ENCODE results near the gene SKIC3. TPM values are rescaled to one million over a fixed set of nuclear protein-coding genes. Genes with fewer than 3 reads are reported as not detected.

SKIC3 gene
- total and polyA plus RNA-seq, 2 of the 13 experiments (the other 11 are each of a cell fraction or from before 2014, with no cell fraction given): 36.9 to 61.5 TPM

GRCh38 chr5:95518417-95518816 is 36.4 kb downstream of the SKIC3 start:
- CTCF ChIA-PET (ENCODE audit: low intra/inter-chr PET ratio, low total read pairs): no interaction called here
- H3K4me1 ChIP-seq (ENCODE audit: insufficient read depth, low read length): no peaks in the 10 kb centered on the region
- H3K4me3 ChIP-seq (replicated peaks in 1 of 3; ENCODE audit: insufficient read depth in 1 of 3, low read depth in 2 of 3, low read length in 3 of 3): no peak overlapping the region
- no peaks in the 10 kb centered on the region for H3K79me2 ChIP-seq (ENCODE audit: insufficient read depth, low read length)
- H3K36me3 ChIP-seq (replicated peaks in 1 of 2; ENCODE audit: control insufficient read depth in 1 of 2, insufficient read depth in 2 of 2, low read length in 2 of 2): peaks cover 14 to 50% of the 10 kb centered on the region in 2 experiments
- H3K27me3 ChIP-seq (ENCODE audit: control insufficient read depth in 1 of 2, insufficient read depth in 2 of 2, low read length in 2 of 2): no peaks in the 10 kb centered on the region
- H3K27ac ChIP-seq (ENCODE audit: extremely low read length, insufficient read depth, low read length): no peak overlapping the region
- H3K9me3 ChIP-seq (ENCODE audit: low read length): no peaks in the 10 kb centered on the region
- H3K4me2 ChIP-seq (ENCODE audit: low read depth, low read length): no peak overlapping the region
- no peak overlapping the region for H3K9ac ChIP-seq (ENCODE audit: insufficient read depth, low read depth, low read length)
- POLR2A ChIA-PET: no interaction called here
- WGBS (ENCODE audit: low lambda C conversion rate): 98% methylated on average over 2 of the region's 2 CpGs
- ATAC-seq (no peak), DNase-seq (ENCODE audit: low spot score) (no peak), FAIRE-seq (no peak)
- TF ChIP-seq E2F5 (CRISPR knock-in tag; conservative IDR thresholded peaks at IDR 0.05): no peak
- TF ChIP-seq RBM22 (optimal IDR thresholded peaks at IDR 0.05; ENCODE audit: low read length): no peak
- no peak for TF ChIP-seq ZNF460 (CRISPR knock-in tag; IDR thresholded peaks at IDR 0.05; ENCODE audit: borderline replicate concordance)
- no peak for TF ChIP-seq ZNF672 (CRISPR knock-in tag; IDR thresholded peaks at IDR 0.05)
- TF ChIP-seq ZNF570 (CRISPR knock-in tag; IDR thresholded peaks at IDR 0.05; ENCODE audit: borderline replicate concordance): no peak
- TF ChIP-seq SALL1 (CRISPR knock-in tag; IDR thresholded peaks at IDR 0.05): no peak
- no peak for TF ChIP-seq SMC3 (IDR thresholded peaks at IDR 0.05; ENCODE audit: low read length)
- TF ChIP-seq NFYB (CRISPR knock-in tag; IDR thresholded peaks at IDR 0.05): no peak
- no peak for TF ChIP-seq ZNF879 (CRISPR knock-in tag; IDR thresholded peaks at IDR 0.05)
- BruUV-seq (replicated peaks): no TSS peak
- no peaks in the 10 kb centered on the region for H4K20me1 ChIP-seq (ENCODE audit: insufficient read depth, low read length)
- in situ Hi-C loops (cut with HindIII; ENCODE audit: extremely low pct_ligation_motif_present, low pct_unique_long_range_greater_than_20kb): no loop called here
- H2AFZ ChIP-seq (ENCODE audit: low read length): no peak overlapping the region
- intact Hi-C loops (cut with micrococcal nuclease; ENCODE audit: unreplicated experiment): no loop called here

- no peak overlapping the region for H3K27ac ChIP-seq (ENCODE audit: extremely low read length, insufficient read depth, low read length)
- intact Hi-C loops (cut with micrococcal nuclease; ENCODE audit: unreplicated experiment) (no loop called here), in situ Hi-C loops (cut with HindIII; ENCODE audit: extremely low pct_ligation_motif_present, low pct_unique_long_range_greater_than_20kb) (no loop called here)
- peaks cover 8 to 55% of the 10 kb centered on the region in 2 experiments for H3K36me3 ChIP-seq (replicated peaks in 1 of 2; ENCODE audit: control insufficient read depth in 1 of 2, insufficient read depth in 2 of 2, low read length in 2 of 2)
- H3K9ac ChIP-seq (ENCODE audit: insufficient read depth, low read depth, low read length): no peak overlapping the region
- H4K20me1 ChIP-seq (ENCODE audit: insufficient read depth, low read length): no peaks in the 10 kb centered on the region
- H3K9me3 ChIP-seq (ENCODE audit: low read length): no peaks in the 10 kb centered on the region
- H2AFZ ChIP-seq (ENCODE audit: low read length): no peak overlapping the region
- POLR2A ChIA-PET: no interaction called here
- ATAC-seq (no peak), DNase-seq (ENCODE audit: low spot score) (no peak), FAIRE-seq (no peak)
- CTCF ChIA-PET (ENCODE audit: low intra/inter-chr PET ratio, low total read pairs): no interaction called here
- WGBS (ENCODE audit: low lambda C conversion rate): 94% methylated on average over 1 of the region's 1 CpG
- no TSS peak for BruUV-seq (replicated peaks)
- H3K4me1 ChIP-seq (ENCODE audit: insufficient read depth, low read length): no peaks in the 10 kb centered on the region
- no peak overlapping the region for H3K4me3 ChIP-seq (replicated peaks in 1 of 3; ENCODE audit: insufficient read depth in 1 of 3, low read depth in 2 of 3, low read length in 3 of 3)
- no peaks in the 10 kb centered on the region for H3K79me2 ChIP-seq (ENCODE audit: insufficient read depth, low read length)
- H3K27me3 ChIP-seq (ENCODE audit: control insufficient read depth in 1 of 2, insufficient read depth in 2 of 2, low read length in 2 of 2): no peaks in the 10 kb centered on the region
- H3K4me2 ChIP-seq (ENCODE audit: low read depth, low read length): no peak overlapping the region
- TF ChIP-seq ZNF430 (CRISPR knock-in tag; IDR thresholded peaks at IDR 0.05) (no peak), ATF5 (CRISPR knock-in tag; IDR thresholded peaks at IDR 0.05; ENCODE audit: low read depth) (no peak), ZNF550 (CRISPR knock-in tag; IDR thresholded peaks at IDR 0.05; ENCODE audit: borderline replicate concordance) (no peak), ZNF746 (CRISPR knock-in tag; IDR thresholded peaks at IDR 0.05) (no peak), ZC3H13 (CRISPR knock-in tag; IDR thresholded peaks at IDR 0.05) (no peak), ZNF280D (CRISPR knock-in tag; IDR thresholded peaks at IDR 0.05) (no peak), MXD4 (CRISPR knock-in tag; IDR thresholded peaks at IDR 0.05) (no peak)
Observed at GRCh38 chr5:95511606-95512005, 43.2 kb downstream of the SKIC3 start.
